ENCODE data around the gene RNF141. TPM values are rescaled to one million over a fixed set of nuclear protein-coding genes. Genes with fewer than 3 reads are reported as not detected.

Gene RNF141
- total and polyA plus RNA-seq, 2 donors (not counting 1 experiment from before 2014, with no cell fraction given): 32.5 to 43.5 TPM

DNA sequence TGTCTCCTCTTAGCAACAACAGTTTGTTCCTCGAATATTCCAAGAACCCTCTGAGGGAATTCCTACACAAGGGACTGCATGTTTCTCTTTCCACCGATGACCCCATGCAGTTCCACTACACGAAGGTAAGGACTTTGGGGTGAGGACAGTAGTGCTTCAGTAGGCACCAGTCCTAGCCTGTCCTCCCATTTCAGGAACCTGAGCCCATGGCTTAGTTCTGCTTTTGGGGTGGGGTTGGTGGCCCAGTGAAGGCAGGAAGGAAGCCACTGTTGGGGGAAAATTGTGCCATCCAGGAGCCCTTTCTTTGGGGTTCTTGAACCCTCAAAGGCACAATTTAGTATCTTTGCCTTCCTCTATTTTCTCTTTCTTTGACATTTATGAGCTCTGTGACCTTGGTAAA is 38.2 kb downstream of the RNF141 start:
- TF ChIP-seq, protein P1, sequence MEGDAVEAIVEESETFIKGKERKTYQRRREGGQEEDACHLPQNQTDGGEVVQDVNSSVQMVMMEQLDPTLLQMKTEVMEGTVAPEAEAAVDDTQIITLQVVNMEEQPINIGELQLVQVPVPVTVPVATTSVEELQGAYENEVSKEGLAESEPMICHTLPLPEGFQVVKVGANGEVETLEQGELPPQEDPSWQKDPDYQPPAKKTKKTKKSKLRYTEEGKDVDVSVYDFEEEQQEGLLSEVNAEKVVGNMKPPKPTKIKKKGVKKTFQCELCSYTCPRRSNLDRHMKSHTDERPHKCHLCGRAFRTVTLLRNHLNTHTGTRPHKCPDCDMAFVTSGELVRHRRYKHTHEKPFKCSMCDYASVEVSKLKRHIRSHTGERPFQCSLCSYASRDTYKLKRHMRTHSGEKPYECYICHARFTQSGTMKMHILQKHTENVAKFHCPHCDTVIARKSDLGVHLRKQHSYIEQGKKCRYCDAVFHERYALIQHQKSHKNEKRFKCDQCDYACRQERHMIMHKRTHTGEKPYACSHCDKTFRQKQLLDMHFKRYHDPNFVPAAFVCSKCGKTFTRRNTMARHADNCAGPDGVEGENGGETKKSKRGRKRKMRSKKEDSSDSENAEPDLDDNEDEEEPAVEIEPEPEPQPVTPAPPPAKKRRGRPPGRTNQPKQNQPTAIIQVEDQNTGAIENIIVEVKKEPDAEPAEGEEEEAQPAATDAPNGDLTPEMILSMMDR (conservative IDR thresholded peaks at IDR 0.05 in 1 of 2, IDR thresholded peaks at IDR 0.05 in 1 of 2; ENCODE audit: low read depth in 1 of 2, low read length in 2 of 2): no peak
- TF ChIP-seq EZH2 (IDR thresholded peaks at IDR 0.05; ENCODE audit: low read length, missing control alignments): no peak
- H3K4me1 ChIP-seq (ENCODE audit: control insufficient read depth, extremely low read depth, insufficient read depth, low read length): no peaks in the 10 kb centered on the region
- no peaks in the 10 kb centered on the region for H3K9me3 ChIP-seq (ENCODE audit: control insufficient read depth, insufficient read depth, low read depth, low read length)
- H3K9ac ChIP-seq (ENCODE audit: insufficient read depth, low read length): no peak overlapping the region
- no peak overlapping the region for H3K4me2 ChIP-seq (ENCODE audit: extremely low read depth, insufficient read depth, low read length)
- no peaks in the 10 kb centered on the region for H3K27me3 ChIP-seq (ENCODE audit: control insufficient read depth, insufficient read depth, low read length)
- no peaks in the 10 kb centered on the region for H3K79me2 ChIP-seq (ENCODE audit: control insufficient read depth, insufficient read depth, low read length)
- H3K27ac ChIP-seq (ENCODE audit: insufficient read depth, low read length): no peak overlapping the region
- peaks cover 8% of the 10 kb centered on the region for H3K36me3 ChIP-seq (ENCODE audit: control insufficient read depth, insufficient read depth, low read length)
- H4K20me1 ChIP-seq (ENCODE audit: control insufficient read depth, extremely low read depth, insufficient read depth, low read length): no peaks in the 10 kb centered on the region
- DNase-seq (ENCODE audit: low read depth in 2 of 2): no peak
- no peak overlapping the region for H3K4me3 ChIP-seq (replicated peaks in 1 of 4; ENCODE audit: control extremely low read depth in 1 of 4, insufficient read depth in 1 of 4, low read depth in 3 of 4, low read length in 4 of 4)
- no peak overlapping the region for H2AFZ ChIP-seq (ENCODE audit: low read length)

DNA sequence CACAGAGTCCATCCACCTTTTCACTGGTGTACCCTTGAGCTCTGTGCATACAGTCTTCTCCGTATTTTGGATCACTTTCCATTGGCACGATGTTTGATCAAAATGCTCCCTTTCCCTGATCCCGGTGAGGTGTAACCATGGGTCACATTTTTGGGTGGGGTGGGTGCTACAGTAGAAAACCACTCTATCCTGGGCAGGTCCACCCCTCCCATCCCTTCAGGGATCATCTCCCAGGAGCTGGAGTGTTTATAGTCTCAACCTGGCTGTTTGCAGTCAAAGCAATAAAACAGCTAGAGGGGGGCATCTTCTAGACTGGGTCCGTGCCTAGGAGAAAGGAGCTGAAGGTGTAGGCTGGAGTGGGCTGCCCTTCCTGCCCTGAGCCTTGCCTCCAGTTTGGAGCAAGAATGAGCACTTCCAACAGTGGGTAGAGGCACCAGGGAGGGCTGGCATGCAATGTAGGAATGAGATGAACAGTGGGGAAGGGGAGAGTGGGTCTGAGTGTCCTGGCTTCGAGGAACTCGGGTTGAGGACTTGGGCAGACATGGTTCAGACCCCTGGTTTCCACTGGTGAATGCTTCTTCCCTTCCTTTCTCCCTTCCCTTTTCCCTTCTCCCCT is 38.8 kb downstream of the RNF141 start:
- Histone ChIP-seq H3K9ac (ENCODE audit: insufficient read depth, low read length) (no peak overlapping the region), H4K20me1 (ENCODE audit: control insufficient read depth, extremely low read depth, insufficient read depth, low read length) (no peaks in the 10 kb centered on the region), H2AFZ (ENCODE audit: low read length) (no peak overlapping the region), H3K4me3 (replicated peaks in 1 of 4; ENCODE audit: control extremely low read depth in 1 of 4, insufficient read depth in 1 of 4, low read depth in 3 of 4, low read length in 4 of 4) (no peak overlapping the region), H3K27me3 (ENCODE audit: control insufficient read depth, insufficient read depth, low read length) (no peaks in the 10 kb centered on the region), H3K9me3 (ENCODE audit: control insufficient read depth, insufficient read depth, low read depth, low read length) (no peaks in the 10 kb centered on the region), H3K4me2 (ENCODE audit: extremely low read depth, insufficient read depth, low read length) (no peak overlapping the region), H3K4me1 (ENCODE audit: control insufficient read depth, extremely low read depth, insufficient read depth, low read length) (no peaks in the 10 kb centered on the region), H3K36me3 (ENCODE audit: control insufficient read depth, insufficient read depth, low read length) (peaks cover 8% of the 10 kb centered on the region), H3K79me2 (ENCODE audit: control insufficient read depth, insufficient read depth, low read length) (no peaks in the 10 kb centered on the region), H3K27ac (ENCODE audit: insufficient read depth, low read length) (no peak overlapping the region)
- TF ChIP-seq EZH2 (IDR thresholded peaks at IDR 0.05; ENCODE audit: low read length, missing control alignments): no peak
- TF ChIP-seq, protein P1 (conservative IDR thresholded peaks at IDR 0.05 in 1 of 2, IDR thresholded peaks at IDR 0.05 in 1 of 2; ENCODE audit: low read depth in 1 of 2, low read length in 2 of 2): no peak
- DNase-seq (ENCODE audit: low read depth in 2 of 2): no peak

DNA sequence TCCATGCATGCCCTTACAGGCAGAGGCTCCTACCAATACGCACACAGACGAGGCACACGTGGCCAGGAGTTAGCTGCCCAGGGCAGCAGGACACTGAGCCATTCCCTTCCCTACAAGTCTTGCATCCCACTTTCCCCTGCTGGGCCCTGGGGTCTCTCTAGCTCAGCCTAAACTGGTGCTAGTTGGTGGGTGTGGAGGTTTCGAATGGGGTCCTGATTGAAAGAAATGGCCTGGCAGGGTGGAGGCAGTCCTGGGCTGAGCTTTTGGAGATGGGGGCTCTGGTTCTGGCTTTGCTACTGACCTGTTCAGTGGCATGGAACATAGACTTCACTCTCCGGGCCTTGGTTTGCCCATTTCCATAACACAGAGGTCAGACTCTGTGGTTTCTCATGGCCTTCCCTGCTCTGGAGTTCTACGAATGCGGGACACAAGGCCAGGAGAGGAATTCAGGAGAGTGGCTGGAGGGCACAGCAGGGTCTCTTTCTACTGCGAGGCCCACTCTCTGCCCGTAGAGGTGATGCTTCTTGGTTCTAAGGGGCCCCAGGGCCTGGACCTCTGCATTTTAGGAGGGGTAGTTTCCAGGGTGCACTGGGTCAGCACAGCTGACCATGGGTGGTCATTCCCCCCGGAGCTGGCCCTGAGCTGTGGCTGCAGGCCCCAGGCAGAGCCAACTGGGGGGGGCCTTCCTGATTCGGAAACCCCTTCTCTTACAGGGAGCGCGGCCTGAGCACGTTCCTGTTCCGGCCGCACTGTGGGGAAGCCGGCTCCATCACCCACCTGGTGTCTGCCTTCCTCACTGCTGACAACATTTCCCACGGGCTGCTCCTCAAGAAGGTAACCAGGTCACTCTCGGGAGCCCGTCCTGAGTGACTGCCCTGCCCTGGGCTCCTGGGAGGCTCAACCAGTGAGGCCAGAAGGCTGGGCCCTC is 40.0 kb downstream of the RNF141 start:
- Histone ChIP-seq H4K20me1 (ENCODE audit: control insufficient read depth, extremely low read depth, insufficient read depth, low read length) (no peaks in the 10 kb centered on the region), H3K4me2 (ENCODE audit: extremely low read depth, insufficient read depth, low read length) (no peak overlapping the region), H3K27ac (ENCODE audit: insufficient read depth, low read length) (no peak overlapping the region), H3K4me3 (replicated peaks in 1 of 4; ENCODE audit: control extremely low read depth in 1 of 4, insufficient read depth in 1 of 4, low read depth in 3 of 4, low read length in 4 of 4) (no peak overlapping the region), H3K9me3 (ENCODE audit: control insufficient read depth, insufficient read depth, low read depth, low read length) (no peaks in the 10 kb centered on the region), H3K27me3 (ENCODE audit: control insufficient read depth, insufficient read depth, low read length) (no peaks in the 10 kb centered on the region), H3K79me2 (ENCODE audit: control insufficient read depth, insufficient read depth, low read length) (no peaks in the 10 kb centered on the region), H3K36me3 (ENCODE audit: control insufficient read depth, insufficient read depth, low read length) (peaks cover 11% of the 10 kb centered on the region), H3K9ac (ENCODE audit: insufficient read depth, low read length) (no peak overlapping the region), H3K4me1 (ENCODE audit: control insufficient read depth, extremely low read depth, insufficient read depth, low read length) (no peaks in the 10 kb centered on the region), H2AFZ (ENCODE audit: low read length) (no peak overlapping the region)
- DNase-seq (ENCODE audit: low read depth in 2 of 2): no peak
- no peak for TF ChIP-seq EZH2 (IDR thresholded peaks at IDR 0.05; ENCODE audit: low read length, missing control alignments)
- TF ChIP-seq, protein P1 (conservative IDR thresholded peaks at IDR 0.05 in 1 of 2, IDR thresholded peaks at IDR 0.05 in 1 of 2; ENCODE audit: low read depth in 1 of 2, low read length in 2 of 2): no peak

Data from fibroblast of lung (primary cell).